AG10803 (cell line): ENCODE measurements around the gene RRAGA.
"Not testable (repeated sequence)": the region's sequence is repeated elsewhere in the genome, so short reads cannot be mapped to it uniquely, and the experiment has no call there.

Source experiments
- DNase-seq: peaks from one replicate; pipeline ENCODE4 v3.0.0; 2010; ENCODE audit warnings: low read depth
- H3K4me3 ChIP-seq: 2 replicates; pipeline ENCODE4 v1.5.1; 2011; ENCODE audit warnings: mild to moderate bottlenecking, low read length, control low read depth
- CTCF ChIP-seq: conservative IDR thresholded peaks from 2 replicates; pipeline ENCODE4 v1.5.1; 2011; ENCODE audit warnings: mild to moderate bottlenecking, low read length, control low read depth, inconsistent platforms

The RRAGA gene

GRCh38 chr9:19048966-19049916 lies at the start of gene RRAGA:
RRAGA (plus strand) TSS chr9:19049427; CDS start chr9:19049660, 233 bp downstream.
- peak; percentile 96 for DNase-seq
- peak within 1 kb of the TSS; percentile 75 for H3K4me3 ChIP-seq
- TF ChIP-seq CTCF, result peak; percentile 72

GRCh38 chr9:19000133-19000532 lies 49.1 kb upstream of the RRAGA start:
- TF ChIP-seq CTCF, result no peak
- no peak for DNase-seq
- H3K4me3 ChIP-seq, result no peak overlapping the region

- H3K4me3 ChIP-seq, result no peak overlapping the region
- no peak for TF ChIP-seq CTCF
- no peak for DNase-seq
Observed at GRCh38 chr9:19009391-19009965, 39.7 kb upstream of the RRAGA start.

- no peak overlapping the region for H3K4me3 ChIP-seq
- no peak for TF ChIP-seq CTCF
- peak; percentile 76 for DNase-seq
Observed at GRCh38 chr9:19018201-19018600, 31.0 kb upstream of the RRAGA start.

- no peak for DNase-seq
- TF ChIP-seq CTCF, result no peak
- H3K4me3 ChIP-seq, result no peak overlapping the region
Observed at GRCh38 chr9:19020886-19021455, 28.3 kb upstream of the RRAGA start.

- not testable (repeated sequence) for H3K4me3 ChIP-seq, DNase-seq
Observed at GRCh38 chr9:19021649-19022048, 27.6 kb upstream of the RRAGA start.

GRCh38 chr9:19022206-19022605 lies 27.0 kb upstream of the RRAGA start:
- DNase-seq, result peak; percentile 15
- no peak overlapping the region for H3K4me3 ChIP-seq
- no peak for TF ChIP-seq CTCF
